Erythroblast (primary cell): ENCODE results near the gene PDCD1.

ENCODE experiments used
- GATA1 ChIP-seq: IDR thresholded peaks from 2 replicates; pipeline ENCODE4 v1.6.1; 2011; ENCODE audit warnings: low read depth, mild to moderate bottlenecking, control low read depth, low read length, moderate library complexity
- POLR2A ChIP-seq: IDR thresholded peaks from 2 replicates; pipeline ENCODE4 v1.6.1; 2011; ENCODE audit warnings: mild to moderate bottlenecking, low read length

DNA sequence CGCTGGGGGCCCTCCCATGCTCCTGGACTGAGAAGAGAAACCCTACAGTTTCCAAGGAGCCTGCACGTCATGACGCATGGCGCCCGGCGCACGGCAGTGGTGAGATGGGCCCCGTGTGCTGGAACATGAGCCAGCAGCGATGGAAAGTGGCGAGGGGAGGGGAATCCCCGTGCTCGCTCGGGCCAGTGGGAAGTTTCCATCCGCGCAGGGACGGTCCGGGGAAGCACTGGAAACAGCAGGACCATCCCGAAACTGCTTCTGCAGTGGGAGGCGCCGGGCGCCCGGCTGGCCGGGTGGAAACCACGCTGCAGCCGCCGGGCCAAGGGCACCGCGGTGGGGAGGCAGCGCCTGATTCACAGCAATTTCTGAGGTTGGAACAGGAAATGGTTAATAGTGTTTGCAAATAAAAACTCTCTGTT lies 4.9 kb upstream of the PDCD1 start:
- TF ChIP-seq POLR2A (no peak), GATA1 (no peak)
